Mucosa of descending colon (tissue), 3 donors: ENCODE results near the gene CCN6. TPM values are rescaled to one million over a fixed set of nuclear protein-coding genes. Genes with fewer than 3 reads are reported as not detected.
"Not testable (repeated sequence)": the region's sequence is repeated elsewhere in the genome, so short reads cannot be mapped to it uniquely, and the experiment has no call there.

Experiments used
- ATAC-seq: fragments of 200-7000 bp; cut with Tn5 transposase; one replicate; pipeline ENCODE4 v1.9.1; 2020; ENCODE audit warnings: mild to moderate bottlenecking, moderate library complexity
- DNase-seq, 3 donors: peaks; one replicate each; pipeline ENCODE4 v3.0.0-alpha.2; 2020
- H3K36me3 ChIP-seq: fragments of 200-600 bp; one replicate; pipeline ENCODE4 v1.8.0; 2021; ENCODE audit warnings: low read depth, mild to moderate bottlenecking
- H3K4me1 ChIP-seq: fragments of 200-600 bp; one replicate; pipeline ENCODE4 v1.8.0; 2021; ENCODE audit warnings: low read depth, mild to moderate bottlenecking
- H3K4me3 ChIP-seq: fragments of 200-600 bp; one replicate; pipeline ENCODE4 v1.8.0; 2021; ENCODE audit warnings: mild to moderate bottlenecking
- H3K9me3 ChIP-seq: fragments of 200-600 bp; one replicate; pipeline ENCODE4 v1.8.0; 2021; ENCODE audit warnings: mild to moderate bottlenecking
- intact Hi-C, 2 donors: fragments of 100-400 bp; cut with DNase I in 1 of 2; cut with micrococcal nuclease in 1 of 2; formaldehyde crosslinking; loops; one replicate each; pipeline versions ENCODE4 v1.11.0 to v1.11.1; 2022; cut with DNase I, micrococcal nuclease
- total RNA-seq, 3 donors: library from RNA; stranded (reverse); fragmentation: NEBNext Ultra II Directional in 2 of 3; extraction: Animal tissue kit (Norgen Biotek cat#: 25700) in 2 of 3; gene quantifications; one replicate each; pipeline versions ENCODE4 v1.2.1 to v1.2.4, GENCODE V29; 2021 to 2023
- TF ChIP-seq, protein P1 (sequence below): fragments of 200-600 bp; IDR thresholded peaks from one replicate; pipeline ENCODE4 v1.8.0; 2022; ENCODE audit warnings: antibody characterized with exemption, mild to moderate bottlenecking
- donor health status: DM: no; HTN: no; CAD: no; lungs with moderate emphysema.
- donor health status: DM: no; HTN: no; CAD: no.
- donor health status: DM: no; HTN: yes; CAD: no.

Gene CCN6
- total RNA-seq, 3 donors from 2014 or later: not detected

DNA sequence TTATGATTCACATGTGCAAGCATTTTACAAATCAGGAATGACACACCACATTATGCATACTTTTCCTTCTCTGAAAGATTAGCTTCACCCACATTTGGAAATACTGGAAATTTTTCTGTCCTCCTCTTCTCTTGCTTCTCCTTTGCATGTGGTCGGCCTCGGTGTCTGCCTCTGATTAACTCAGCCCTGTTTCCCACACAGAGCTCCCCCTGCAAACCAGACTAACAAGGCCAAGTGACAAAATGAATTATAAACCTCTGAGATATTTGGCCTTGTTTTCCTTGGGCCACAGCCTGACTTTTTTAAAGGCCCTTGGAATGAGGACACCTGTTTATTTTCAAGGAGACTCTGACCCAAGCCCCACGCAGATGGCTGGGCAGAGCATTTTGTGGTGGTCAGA lies 9.0 kb upstream of the CCN6 start:
- H3K4me3 ChIP-seq: no peak overlapping the region
- intact Hi-C loops: loop anchor here in 1 of 2 donors (5.0 kb wide), 1 partner anchor 333 kb away; no protein-coding TSS in a partner anchor
- TF ChIP-seq, protein P1, sequence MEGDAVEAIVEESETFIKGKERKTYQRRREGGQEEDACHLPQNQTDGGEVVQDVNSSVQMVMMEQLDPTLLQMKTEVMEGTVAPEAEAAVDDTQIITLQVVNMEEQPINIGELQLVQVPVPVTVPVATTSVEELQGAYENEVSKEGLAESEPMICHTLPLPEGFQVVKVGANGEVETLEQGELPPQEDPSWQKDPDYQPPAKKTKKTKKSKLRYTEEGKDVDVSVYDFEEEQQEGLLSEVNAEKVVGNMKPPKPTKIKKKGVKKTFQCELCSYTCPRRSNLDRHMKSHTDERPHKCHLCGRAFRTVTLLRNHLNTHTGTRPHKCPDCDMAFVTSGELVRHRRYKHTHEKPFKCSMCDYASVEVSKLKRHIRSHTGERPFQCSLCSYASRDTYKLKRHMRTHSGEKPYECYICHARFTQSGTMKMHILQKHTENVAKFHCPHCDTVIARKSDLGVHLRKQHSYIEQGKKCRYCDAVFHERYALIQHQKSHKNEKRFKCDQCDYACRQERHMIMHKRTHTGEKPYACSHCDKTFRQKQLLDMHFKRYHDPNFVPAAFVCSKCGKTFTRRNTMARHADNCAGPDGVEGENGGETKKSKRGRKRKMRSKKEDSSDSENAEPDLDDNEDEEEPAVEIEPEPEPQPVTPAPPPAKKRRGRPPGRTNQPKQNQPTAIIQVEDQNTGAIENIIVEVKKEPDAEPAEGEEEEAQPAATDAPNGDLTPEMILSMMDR: no peak
- no peaks in the 10 kb centered on the region for H3K4me1 ChIP-seq
- DNase-seq: no peak
- H3K36me3 ChIP-seq: no peaks in the 10 kb centered on the region
- no peaks in the 10 kb centered on the region for H3K9me3 ChIP-seq
- no peak for ATAC-seq

DNA sequence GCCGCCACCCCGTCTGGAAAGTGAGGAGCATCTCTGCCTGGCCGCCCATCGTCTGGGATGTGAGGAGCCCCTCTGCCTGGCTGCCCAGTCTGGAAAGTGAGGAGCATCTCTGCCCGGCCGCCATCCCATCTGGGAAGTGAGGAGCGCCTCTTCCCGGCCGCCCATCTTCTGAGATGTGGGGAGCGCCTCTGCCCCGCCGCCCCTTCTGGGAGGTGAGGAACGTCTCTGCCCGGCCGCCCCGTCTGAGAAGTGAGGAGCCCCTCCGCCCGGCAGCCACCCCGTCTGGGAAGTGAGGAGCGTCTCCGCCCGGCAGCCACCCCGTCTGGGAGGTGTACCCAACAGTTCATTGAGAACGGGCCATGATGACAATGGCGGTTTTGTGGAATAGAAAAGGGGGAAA lies 6.4 kb upstream of the CCN6 start:
- H3K4me3 ChIP-seq, H3K4me1 ChIP-seq, H3K36me3 ChIP-seq, ATAC-seq, H3K9me3 ChIP-seq, DNase-seq, intact Hi-C loops: not testable (repeated sequence)

DNA sequence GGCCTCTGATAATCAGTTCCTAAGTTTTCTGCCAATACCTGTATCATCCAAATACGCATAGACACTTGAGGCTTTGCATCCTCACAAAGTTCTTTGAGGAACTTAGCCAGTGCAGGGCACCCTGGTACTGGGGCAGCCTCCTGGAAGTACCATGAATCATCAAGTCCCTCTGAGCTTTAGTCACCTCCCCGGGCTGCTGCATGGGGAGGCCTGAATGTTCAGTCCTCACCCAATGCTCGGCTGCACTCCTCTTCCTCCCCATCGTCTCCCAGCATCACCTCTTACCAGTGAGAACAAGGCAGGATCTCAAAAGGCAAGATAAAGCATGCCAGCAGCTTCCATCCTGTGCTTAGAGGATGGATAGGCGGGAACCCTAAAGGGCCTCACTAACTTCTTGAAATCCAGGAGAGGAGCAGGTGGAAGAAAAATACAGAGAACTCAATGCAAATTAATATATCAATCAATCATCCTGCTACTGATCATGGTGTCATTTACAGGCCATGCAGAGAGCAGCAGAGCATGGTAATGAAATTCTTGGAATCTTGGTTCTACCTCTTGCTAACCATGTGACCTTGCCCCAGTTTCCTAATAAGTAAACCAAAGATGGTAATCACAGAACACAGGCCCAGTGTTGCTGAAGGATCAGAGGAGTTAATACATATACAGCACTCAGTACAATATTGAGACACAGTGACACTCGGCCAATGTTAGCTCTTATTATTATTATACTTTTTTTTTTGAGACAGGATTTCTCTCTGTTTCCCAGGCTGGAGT lies 4.7 kb upstream of the CCN6 start:
- Histone ChIP-seq H3K4me1 (no peaks in the 10 kb centered on the region), H3K4me3 (no peak overlapping the region), H3K9me3 (no peaks in the 10 kb centered on the region), H3K36me3 (no peaks in the 10 kb centered on the region)
- no peak for DNase-seq
- TF ChIP-seq, protein P1: no peak
- no peak for ATAC-seq
- intact Hi-C loops: no loop called here

DNA sequence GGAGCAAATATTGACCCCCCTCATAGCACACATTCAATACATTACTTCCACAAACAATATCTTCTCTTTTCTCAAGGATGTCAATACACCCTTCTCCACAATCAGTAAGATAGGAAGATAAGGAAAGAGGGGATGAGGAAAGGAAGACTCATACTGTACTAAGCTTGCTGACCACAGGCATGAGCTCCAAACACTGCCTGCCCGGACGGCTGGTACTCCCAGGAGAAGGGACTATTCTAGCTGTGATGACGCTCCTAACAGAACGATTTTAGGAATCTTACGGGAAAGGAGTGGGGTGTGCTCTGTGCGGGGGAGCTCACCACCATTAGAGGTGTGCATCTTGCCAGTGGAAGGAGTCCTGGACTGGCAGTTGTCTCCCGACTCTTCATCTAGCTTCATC lies 3.9 kb upstream of the CCN6 start:
- TF ChIP-seq, protein P1: no peak
- no peak for ATAC-seq
- intact Hi-C loops: no loop called here
- H3K4me1 ChIP-seq: no peaks in the 10 kb centered on the region
- DNase-seq: no peak
- no peaks in the 10 kb centered on the region for H3K9me3 ChIP-seq
- no peak overlapping the region for H3K4me3 ChIP-seq
- no peaks in the 10 kb centered on the region for H3K36me3 ChIP-seq

DNA sequence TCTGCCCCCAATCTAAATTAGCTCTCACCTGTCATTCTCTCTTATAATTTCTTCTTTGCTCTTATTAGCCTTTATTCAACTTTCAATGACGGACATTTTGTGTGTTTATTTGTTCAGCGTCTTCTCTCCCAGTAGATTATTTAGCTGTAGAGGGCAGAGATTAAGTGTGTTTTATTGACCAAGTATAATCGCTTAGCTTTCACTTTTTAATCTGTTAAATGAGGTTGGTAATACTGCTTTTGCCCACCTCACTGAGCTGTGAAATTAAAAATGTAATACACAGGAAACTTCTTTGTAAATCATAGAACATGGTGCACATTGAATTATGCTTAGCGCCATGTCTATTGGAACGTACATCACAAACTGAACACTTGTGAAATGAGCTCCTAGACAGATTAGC lies 3.5 kb upstream of the CCN6 start:
- Histone ChIP-seq H3K9me3 (no peaks in the 10 kb centered on the region), H3K4me1 (no peaks in the 10 kb centered on the region), H3K4me3 (no peak overlapping the region), H3K36me3 (no peaks in the 10 kb centered on the region)
- ATAC-seq (no peak), DNase-seq (no peak)
- TF ChIP-seq, protein P1: no peak
- intact Hi-C loops: no loop called here

DNA sequence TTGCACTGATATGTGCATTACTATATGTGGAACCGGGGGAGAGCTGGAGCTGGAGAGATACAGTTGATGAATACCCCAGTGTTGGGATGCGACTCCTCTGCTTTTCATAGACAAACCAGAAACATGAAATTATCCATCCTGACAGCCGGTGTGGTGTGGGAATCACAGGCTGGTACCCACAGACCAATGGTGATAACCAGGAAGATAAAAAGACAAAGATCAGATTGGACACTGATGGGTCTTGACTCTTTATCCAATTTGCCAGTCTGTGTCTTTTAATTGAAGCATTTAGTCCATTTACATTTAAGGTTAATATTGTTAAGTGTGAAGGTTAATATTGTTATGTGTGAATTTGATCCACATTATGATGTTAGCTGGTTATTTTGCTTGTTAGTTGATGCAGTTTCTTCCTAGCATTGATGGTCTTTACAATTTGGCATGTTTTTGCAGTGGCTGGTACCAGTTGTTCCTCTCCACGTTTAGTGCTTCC lies 2.6 kb upstream of the CCN6 start:
- H3K4me3 ChIP-seq, H3K36me3 ChIP-seq, H3K4me1 ChIP-seq, H3K9me3 ChIP-seq, DNase-seq, ATAC-seq, intact Hi-C loops: not testable (repeated sequence)
